Smooth muscle cell (in vitro differentiated cells): ENCODE data around the gene RNF220. TPM values are rescaled to one million over a fixed set of nuclear protein-coding genes. Genes with fewer than 3 reads are reported as not detected.

Experiments used
- DNase-seq: peaks from one replicate; lab custom pipeline; 2025; ENCODE audit not compliant: unreplicated experiment; lab: John Stamatoyannopoulos, UW
- H2AFZ ChIP-seq: fragments of 200-600 bp; sonication (generic); 2 replicates; pipeline ENCODE4 v1.6.0; 2016; ENCODE audit warnings: antibody characterized with exemption, low read depth, mild to moderate bottlenecking
- H3F3A ChIP-seq: fragments of 200-600 bp; sonication (generic); 2 replicates; pipeline ENCODE4 v1.6.0; 2017; ENCODE audit warnings: antibody characterized with exemption, low read depth
- H3K27ac ChIP-seq: fragments of 200-600 bp; sonication (generic); 2 replicates; pipeline ENCODE4 v1.5.1; 2016; ENCODE audit warnings: low read depth, mild to moderate bottlenecking
- H3K27me3 ChIP-seq: fragments of 200-600 bp; sonication (generic); 2 replicates; pipeline ENCODE4 v1.6.1; 2016; ENCODE audit warnings: low read depth, mild to moderate bottlenecking
- H3K36me3 ChIP-seq: fragments of 200-600 bp; sonication (generic); 2 replicates; pipeline ENCODE4 v1.5.1; 2016; ENCODE audit warnings: low read depth
- H3K4me1 ChIP-seq: fragments of 200-600 bp; sonication (generic); 2 replicates; pipeline ENCODE4 v1.5.1; 2016; ENCODE audit warnings: low read depth
- H3K4me2 ChIP-seq: fragments of 200-600 bp; sonication (generic); 2 replicates; pipeline ENCODE4 v1.6.0; 2016; ENCODE audit warnings: mild to moderate bottlenecking
- H3K4me3 ChIP-seq: fragments of 200-600 bp; sonication (generic); 2 replicates; pipeline ENCODE4 v1.5.1; 2016; ENCODE audit warnings: mild to moderate bottlenecking
- H3K79me2 ChIP-seq: fragments of 200-600 bp; sonication (generic); 2 replicates; pipeline ENCODE4 v1.6.0; 2016; ENCODE audit warnings: low read depth, mild to moderate bottlenecking
- H3K9ac ChIP-seq: fragments of 200-600 bp; sonication (generic); 2 replicates; pipeline ENCODE4 v1.6.0; 2016; ENCODE audit warnings: low read depth
- H3K9me3 ChIP-seq: fragments of 200-600 bp; sonication (generic); replicated peaks from 2 replicates; pipeline ENCODE4 v1.5.1; 2016; ENCODE audit warnings: low read depth
- H4K20me1 ChIP-seq: fragments of 200-600 bp; sonication (generic); 2 replicates; pipeline ENCODE4 v1.6.0; 2016; ENCODE audit warnings: low read depth
- WGBS: methylation state at CpG from one replicate; pipeline ENCODE4 v1.1.7; 2016; ENCODE audit warnings: low lambda C conversion rate; 5-methylcytosine and 5-hydroxymethylcytosine counted together
- polyA plus RNA-seq: library from polyadenylated mRNA; unstranded; fragments of >200 nt; fragmentation: Nextera tagmentation; extraction: Ambion mirVana; gene quantifications from 2 replicates; pipeline ENCODE4 v1.2.1, GENCODE V29; 2016
- total RNA-seq: library from RNA; depleted of rRNA; stranded (reverse); fragments of >200 nt; gene quantifications from 2 replicates; pipeline ENCODE4 v1.2.3, GENCODE V29; 2014
- TF ChIP-seq, protein P1 (sequence below): fragments of 200-600 bp; sonication (generic); IDR thresholded peaks from 2 replicates; pipeline ENCODE4 v1.5.1; 2017; ENCODE audit warnings: borderline replicate concordance, mild to moderate bottlenecking, antibody characterized with exemption; ENCODE audit not compliant: insufficient read depth, poor library complexity, severe bottlenecking

RNF220 gene
- total and polyA plus RNA-seq, 2 experiments from 2014 or later, result 65.8 to 71.1 TPM

- no peak overlapping the region for H2AFZ ChIP-seq
- H3K4me3 ChIP-seq, result no peak overlapping the region
- no peaks in the 10 kb centered on the region for H3K9me3 ChIP-seq
- no peak for DNase-seq
- TF ChIP-seq, protein P1, sequence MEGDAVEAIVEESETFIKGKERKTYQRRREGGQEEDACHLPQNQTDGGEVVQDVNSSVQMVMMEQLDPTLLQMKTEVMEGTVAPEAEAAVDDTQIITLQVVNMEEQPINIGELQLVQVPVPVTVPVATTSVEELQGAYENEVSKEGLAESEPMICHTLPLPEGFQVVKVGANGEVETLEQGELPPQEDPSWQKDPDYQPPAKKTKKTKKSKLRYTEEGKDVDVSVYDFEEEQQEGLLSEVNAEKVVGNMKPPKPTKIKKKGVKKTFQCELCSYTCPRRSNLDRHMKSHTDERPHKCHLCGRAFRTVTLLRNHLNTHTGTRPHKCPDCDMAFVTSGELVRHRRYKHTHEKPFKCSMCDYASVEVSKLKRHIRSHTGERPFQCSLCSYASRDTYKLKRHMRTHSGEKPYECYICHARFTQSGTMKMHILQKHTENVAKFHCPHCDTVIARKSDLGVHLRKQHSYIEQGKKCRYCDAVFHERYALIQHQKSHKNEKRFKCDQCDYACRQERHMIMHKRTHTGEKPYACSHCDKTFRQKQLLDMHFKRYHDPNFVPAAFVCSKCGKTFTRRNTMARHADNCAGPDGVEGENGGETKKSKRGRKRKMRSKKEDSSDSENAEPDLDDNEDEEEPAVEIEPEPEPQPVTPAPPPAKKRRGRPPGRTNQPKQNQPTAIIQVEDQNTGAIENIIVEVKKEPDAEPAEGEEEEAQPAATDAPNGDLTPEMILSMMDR, result no peak
- no peaks in the 10 kb centered on the region for H3K4me1 ChIP-seq
- peaks cover 20% of the 10 kb centered on the region for H3K27me3 ChIP-seq
- no peaks in the 10 kb centered on the region for H3K79me2 ChIP-seq
- no peaks in the 10 kb centered on the region for H3K36me3 ChIP-seq
- H3F3A ChIP-seq, result no peaks in the 10 kb centered on the region
- H3K9ac ChIP-seq, result no peak overlapping the region
- no peaks in the 10 kb centered on the region for H4K20me1 ChIP-seq
- no peak overlapping the region for H3K4me2 ChIP-seq
- no peak overlapping the region for H3K27ac ChIP-seq
- WGBS, result 85% methylated on average over 12 of the region's 12 CpGs
These were observed 187.4 kb downstream of the RNF220 start for GRCh38 chr1:44592208-44593145.

DNA sequence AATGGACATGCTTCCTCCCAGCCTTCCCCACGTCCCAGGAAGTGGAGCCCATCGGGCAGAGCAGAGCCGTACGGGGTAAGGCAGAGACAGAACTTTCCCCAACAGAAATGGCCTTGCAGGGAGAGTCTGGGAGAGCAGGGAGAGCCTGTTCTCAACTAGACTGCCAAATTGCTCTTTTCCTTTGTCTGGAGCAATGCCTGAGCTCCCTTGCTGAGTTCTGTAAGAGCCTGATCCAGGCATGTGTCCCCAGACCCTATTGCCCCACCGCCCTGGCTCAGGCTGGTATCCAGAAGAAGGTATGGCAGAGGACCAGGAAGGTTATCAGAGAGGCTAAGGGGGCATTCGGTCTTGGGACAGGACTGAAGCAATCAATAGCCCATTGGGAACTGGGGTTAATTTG, 189.3 kb downstream of the RNF220 start:
- TF ChIP-seq, protein P1, result no peak
- H2AFZ ChIP-seq, result no peak overlapping the region
- H3K27me3 ChIP-seq, result peaks cover 34% of the 10 kb centered on the region
- H3K4me3 ChIP-seq, result no peak overlapping the region
- no peaks in the 10 kb centered on the region for H3K4me1 ChIP-seq
- DNase-seq, result no peak
- no peaks in the 10 kb centered on the region for H3K79me2 ChIP-seq
- no peaks in the 10 kb centered on the region for H3K36me3 ChIP-seq
- H3K9me3 ChIP-seq, result no peaks in the 10 kb centered on the region
- H3F3A ChIP-seq, result no peaks in the 10 kb centered on the region
- no peak overlapping the region for H3K27ac ChIP-seq
- WGBS, result 88% methylated on average over 6 of the region's 6 CpGs
- H4K20me1 ChIP-seq, result no peaks in the 10 kb centered on the region
- H3K9ac ChIP-seq, result no peak overlapping the region
- no peak overlapping the region for H3K4me2 ChIP-seq

DNA sequence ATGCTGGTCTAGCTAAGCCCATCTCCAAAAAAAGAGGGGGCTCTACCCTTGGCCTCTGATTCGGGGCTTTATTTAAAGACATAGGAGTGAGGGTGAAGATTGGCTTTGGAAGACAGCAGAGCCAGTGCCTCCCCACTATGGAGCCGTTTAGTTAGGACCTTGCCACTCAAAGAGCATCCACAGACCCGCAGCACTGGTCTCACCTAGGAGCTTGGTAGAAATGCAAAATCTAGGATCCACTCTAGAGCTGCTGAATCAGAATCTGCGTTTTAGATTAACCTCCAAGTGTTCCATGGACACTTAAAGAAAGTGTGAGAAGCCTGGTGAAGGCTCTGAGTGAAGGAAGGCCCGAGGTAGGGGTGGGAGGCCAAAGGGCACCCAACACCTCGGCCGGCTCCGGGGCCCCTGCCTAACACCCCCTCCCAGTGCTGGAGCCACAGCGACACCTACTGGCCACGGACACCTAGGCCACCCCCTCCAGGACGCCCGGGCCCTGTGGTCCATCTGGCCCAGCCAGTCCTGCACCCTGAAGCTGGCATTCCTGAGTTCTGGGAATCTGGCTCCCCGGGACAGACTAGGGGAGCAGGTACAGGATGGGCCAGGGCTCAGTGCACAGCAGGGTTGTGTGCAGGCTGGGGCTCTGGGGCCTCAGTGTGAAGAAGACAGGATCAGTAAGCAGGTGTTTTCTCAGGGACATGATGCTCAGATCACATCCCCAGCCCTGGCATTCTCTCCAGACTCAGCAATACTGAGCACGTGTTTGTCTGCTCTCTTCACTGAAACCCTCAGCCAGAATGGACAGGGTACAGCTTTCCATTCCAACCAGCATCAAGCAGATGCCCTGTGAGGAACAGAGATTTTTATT, 190.0 kb downstream of the RNF220 start:
- TF ChIP-seq, protein P1, result peak; percentile 95
- Histone ChIP-seq H3F3A (no peaks in the 10 kb centered on the region), H3K27ac (no peak overlapping the region), H3K4me1 (no peaks in the 10 kb centered on the region), H3K4me3 (no peak overlapping the region), H3K4me2 (no peak overlapping the region), H3K36me3 (no peaks in the 10 kb centered on the region), H3K9me3 (no peaks in the 10 kb centered on the region), H2AFZ (no peak overlapping the region), H3K9ac (no peak overlapping the region), H4K20me1 (no peaks in the 10 kb centered on the region), H3K27me3 (peaks cover 41% of the 10 kb centered on the region), H3K79me2 (no peaks in the 10 kb centered on the region)
- WGBS, result 17% methylated on average over 14 of the region's 14 CpGs
- DNase-seq, result peak; percentile 46
